Sigmoid colon (tissue), 7 donors: ENCODE measurements around the gene POMP. TPM values are rescaled to one million over a fixed set of nuclear protein-coding genes. Genes with fewer than 3 reads are reported as not detected.

ENCODE experiments used
- DNase-seq: peaks from one replicate; pipeline ENCODE4 v3.0.0-alpha.2; 2019
- H3K27ac ChIP-seq, 4 donors: fragments of 200-600 bp; sonication (generic); one replicate each; pipeline ENCODE4 v1.5.1; 2016 to 2019; ENCODE audit warnings: mild to moderate bottlenecking in 1 of 4
- H3K27me3 ChIP-seq, 3 donors: fragments of 200-600 bp; sonication (generic); one replicate each; pipeline ENCODE4 v1.5.1; 2019; ENCODE audit warnings: mild to moderate bottlenecking in 1 of 3
- H3K36me3 ChIP-seq, 4 donors: fragments of 200-600 bp; sonication (generic); one replicate each; pipeline ENCODE4 v1.5.1; 2016 to 2019
- H3K4me1 ChIP-seq, 4 donors: fragments of 200-600 bp; sonication (generic); one replicate each; pipeline ENCODE4 v1.5.1; 2017 to 2019
- H3K4me3 ChIP-seq, 4 donors: fragments of 200-600 bp; sonication (generic); one replicate each; pipeline ENCODE4 v1.5.1; 2017 to 2019; ENCODE audit warnings: mild to moderate bottlenecking in 2 of 4, moderate library complexity in 1 of 4
- H3K9me3 ChIP-seq, 4 donors: fragments of 200-600 bp in 3 of 4; sonication (generic) in 3 of 4; one replicate each; pipeline versions ENCODE4 v1.5.1 to v1.6.1; 2013 to 2019
- EP300 ChIP-seq, 4 donors: sonication (generic); formaldehyde crosslinking; IDR thresholded peaks; one replicate each; pipeline ENCODE4 v1.6.1; 2017; ENCODE audit warnings: antibody characterized with exemption in 4 of 4
- POLR2A ChIP-seq, 2 donors: fragments of 450-650 bp; IDR thresholded peaks; one replicate each; pipeline ENCODE4 v1.6.1; 2016; ENCODE audit warnings: antibody characterized with exemption in 2 of 2, mild to moderate bottlenecking in 2 of 2, moderate library complexity in 2 of 2
- POLR2AphosphoS5 ChIP-seq, 4 donors: sonication (generic); formaldehyde crosslinking; IDR thresholded peaks; one replicate each; pipeline ENCODE4 v1.6.1; 2017; ENCODE audit warnings: antibody characterized with exemption in 4 of 4
- WGBS, 2 donors: extraction: QIAGEN DNeasy Blood & Tissue Kit; methylation state at CpG; one replicate each; pipeline ENCODE4 v1.1.7; 2013; 5-methylcytosine and 5-hydroxymethylcytosine counted together
- intact Hi-C: fragments of 100-400 bp; cut with DNase I; formaldehyde crosslinking; loops from one replicate; pipeline ENCODE4 v1.15.1; 2023
- polyA plus RNA-seq, 3 donors: library from polyadenylated mRNA; stranded (reverse); fragments of 200-250 nt; gene quantifications; one replicate each; pipeline ENCODE4 v1.2.3, GENCODE V29; 2013
- total RNA-seq, 4 donors: library from RNA; depleted of rRNA; stranded (reverse); fragments of >200 nt; gene quantifications; one replicate each; pipeline ENCODE4 v1.1.0, GENCODE V29; 2016
- TF ChIP-seq, protein P1 (sequence below), 4 experiments: fragments of 450-650 bp in 3 of 4; fragments of 200-600 bp in 1 of 4; IDR thresholded peaks; one replicate each; pipeline ENCODE4 v1.5.1; 2016 to 2019; ENCODE audit warnings: antibody characterized with exemption in 4 of 4, mild to moderate bottlenecking in 3 of 4, moderate library complexity in 2 of 4
- donor health status: healthy with polysubstance abuse.
- donor health status: Bipolar disorder and iron deficiency.
- donor health status: healthy.

The POMP gene
- total and polyA plus RNA-seq, 7 donors = 38.6 to 163 (median 96.4) TPM

DNA sequence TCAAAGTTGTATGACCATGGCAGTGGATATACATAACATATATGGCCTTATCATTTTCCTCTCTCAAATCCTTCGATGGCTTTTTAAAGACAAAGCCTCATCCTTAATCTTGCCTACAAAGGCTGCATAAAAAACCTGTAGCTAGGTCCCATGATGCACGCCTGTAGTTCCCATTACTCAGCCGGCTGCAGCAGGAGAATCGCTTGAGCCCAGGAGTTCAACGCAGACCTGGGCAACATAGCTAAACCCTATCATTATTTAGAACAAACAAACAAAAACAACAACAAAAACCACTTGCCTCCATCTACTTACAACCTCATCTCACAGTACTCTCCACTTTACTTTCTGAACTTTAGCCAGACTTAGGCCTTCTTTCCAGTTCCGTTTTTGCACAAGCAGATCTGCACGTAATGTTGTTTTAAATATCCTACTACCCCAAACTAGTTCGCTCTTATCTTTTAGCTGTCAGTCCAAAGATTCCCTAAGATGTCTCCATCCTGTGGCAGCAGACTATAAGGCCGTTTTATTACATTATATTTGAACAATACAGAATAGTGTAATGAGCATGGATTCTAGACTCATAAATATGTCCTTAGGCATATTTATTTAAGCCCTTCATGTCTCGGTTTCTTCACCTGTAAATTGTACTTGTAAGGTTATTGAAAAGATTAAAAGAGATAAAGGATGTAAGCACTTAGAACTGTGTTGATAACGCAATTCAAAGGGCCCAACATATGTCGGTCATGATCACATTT, 969 bp upstream of the POMP start:
- H3K27ac ChIP-seq = peak overlapping the region; percentile 86 to 96 (median 90)
- peaks cover 0 to 54% (median 47%) of the 10 kb centered on the region in 4 donors for H3K4me1 ChIP-seq
- TF ChIP-seq, protein P1, sequence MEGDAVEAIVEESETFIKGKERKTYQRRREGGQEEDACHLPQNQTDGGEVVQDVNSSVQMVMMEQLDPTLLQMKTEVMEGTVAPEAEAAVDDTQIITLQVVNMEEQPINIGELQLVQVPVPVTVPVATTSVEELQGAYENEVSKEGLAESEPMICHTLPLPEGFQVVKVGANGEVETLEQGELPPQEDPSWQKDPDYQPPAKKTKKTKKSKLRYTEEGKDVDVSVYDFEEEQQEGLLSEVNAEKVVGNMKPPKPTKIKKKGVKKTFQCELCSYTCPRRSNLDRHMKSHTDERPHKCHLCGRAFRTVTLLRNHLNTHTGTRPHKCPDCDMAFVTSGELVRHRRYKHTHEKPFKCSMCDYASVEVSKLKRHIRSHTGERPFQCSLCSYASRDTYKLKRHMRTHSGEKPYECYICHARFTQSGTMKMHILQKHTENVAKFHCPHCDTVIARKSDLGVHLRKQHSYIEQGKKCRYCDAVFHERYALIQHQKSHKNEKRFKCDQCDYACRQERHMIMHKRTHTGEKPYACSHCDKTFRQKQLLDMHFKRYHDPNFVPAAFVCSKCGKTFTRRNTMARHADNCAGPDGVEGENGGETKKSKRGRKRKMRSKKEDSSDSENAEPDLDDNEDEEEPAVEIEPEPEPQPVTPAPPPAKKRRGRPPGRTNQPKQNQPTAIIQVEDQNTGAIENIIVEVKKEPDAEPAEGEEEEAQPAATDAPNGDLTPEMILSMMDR (IDR thresholded peaks at IDR 0.05) = no peak
- TF ChIP-seq EP300 (IDR thresholded peaks at IDR 0.05) = no peak
- TF ChIP-seq POLR2A (IDR thresholded peaks at IDR 0.05) = no peak
- TF ChIP-seq POLR2AphosphoS5 (IDR thresholded peaks at IDR 0.05) = no peak
- 36 to 39% methylated on average over 12 of the region's 12 CpGs for WGBS, 2 donors
- DNase-seq = no peak
- H3K36me3 ChIP-seq = peaks cover 0 to 16% (median 5%) of the 10 kb centered on the region in 4 donors
- no peaks in the 10 kb centered on the region for H3K9me3 ChIP-seq
- intact Hi-C loops = loop anchor here (2.0 to 10.0 kb wide), 3 partner anchors 61 to 523 kb away; partner anchors contain the start of genes PAN3 and SLC46A3
- H3K27me3 ChIP-seq = no peaks in the 10 kb centered on the region
- peak overlapping the region; percentile 61 to 92 (median 75) for H3K4me3 ChIP-seq

DNA sequence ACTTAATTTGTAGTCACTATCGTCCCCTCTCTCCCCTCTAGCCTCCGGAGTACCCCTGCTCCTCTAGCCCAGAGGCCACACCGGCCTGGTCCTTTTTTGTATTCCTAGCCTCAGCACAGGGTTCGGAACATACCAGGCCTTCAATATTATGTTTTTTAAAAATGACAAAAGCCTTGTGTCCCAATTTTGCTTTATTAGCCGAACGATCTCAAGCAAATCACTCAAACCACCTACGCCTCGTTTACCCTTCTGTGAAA, 463 bp upstream of the POMP start:
- peaks cover 0 to 52% (median 46%) of the 10 kb centered on the region in 4 donors for H3K4me1 ChIP-seq
- TF ChIP-seq POLR2AphosphoS5 (IDR thresholded peaks at IDR 0.05) = no peak
- TF ChIP-seq EP300 (IDR thresholded peaks at IDR 0.05) = no peak
- TF ChIP-seq, protein P1 (IDR thresholded peaks at IDR 0.05) = no peak
- TF ChIP-seq POLR2A (IDR thresholded peaks at IDR 0.05) = no peak
- H3K9me3 ChIP-seq = no peaks in the 10 kb centered on the region
- peaks cover 0 to 21% (median 10%) of the 10 kb centered on the region in 4 donors for H3K36me3 ChIP-seq
- peak overlapping the region; percentile 61 to 92 (median 75) for H3K4me3 ChIP-seq
- 0 to 1% methylated on average over 8 of the region's 8 CpGs for WGBS, 2 donors
- DNase-seq = no peak
- intact Hi-C loops = loop anchor here (2.0 to 10.0 kb wide), 3 partner anchors 60 to 524 kb away; partner anchors contain the start of genes PAN3 and SLC46A3
- peak overlapping the region; percentile 86 to 96 (median 90) for H3K27ac ChIP-seq
- H3K27me3 ChIP-seq = no peaks in the 10 kb centered on the region

DNA sequence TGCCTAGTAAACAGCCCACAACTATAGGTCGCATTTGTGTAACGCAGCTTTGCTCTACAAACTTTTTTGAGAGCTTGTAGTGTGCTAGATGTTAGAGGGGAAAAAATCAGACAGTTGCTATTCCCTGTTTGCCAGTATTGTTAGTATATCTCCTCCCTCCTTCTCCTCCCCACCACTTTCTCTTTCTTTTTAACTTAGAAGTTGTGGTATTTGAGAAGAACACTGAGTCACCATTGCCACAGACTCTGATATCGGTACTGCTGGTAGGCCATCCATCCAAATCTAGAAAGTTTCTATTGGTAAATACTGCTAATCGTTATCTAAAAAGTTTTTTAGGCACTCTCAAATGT, 666 bp downstream of the POMP start:
- no peak for DNase-seq
- Histone ChIP-seq H3K36me3 (peaks cover 0 to 32% (median 18%) of the 10 kb centered on the region in 4 donors), H3K27me3 (no peaks in the 10 kb centered on the region), H3K4me1 (peaks cover 0 to 52% (median 46%) of the 10 kb centered on the region in 4 donors), H3K9me3 (no peaks in the 10 kb centered on the region), H3K4me3 (peak overlapping the region; percentile 61 to 92 (median 75)), H3K27ac (peak overlapping the region; percentile 86 to 96 (median 90))
- intact Hi-C loops = loop anchor here (2.0 to 10.0 kb wide), 3 partner anchors 59 to 525 kb away; partner anchors contain the start of genes PAN3 and SLC46A3
- TF ChIP-seq EP300 (IDR thresholded peaks at IDR 0.05) (no peak), POLR2AphosphoS5 (IDR thresholded peaks at IDR 0.05) (no peak), POLR2A (IDR thresholded peaks at IDR 0.05) (no peak)
- TF ChIP-seq, protein P1 (IDR thresholded peaks at IDR 0.05) = no peak
- 9 to 10% methylated on average over 4 of the region's 4 CpGs for WGBS, 2 donors

GRCh38 chr13:28666897-28667488, 8.1 kb downstream of the POMP start:
- Histone ChIP-seq H3K27ac (no peak overlapping the region), H3K4me3 (no peak overlapping the region), H3K27me3 (no peaks in the 10 kb centered on the region), H3K36me3 (peaks cover 45 to 100% (median 72%) of the 10 kb centered on the region in 4 donors), H3K4me1 (peaks cover 0 to 3% (median under 1%) of the 10 kb centered on the region in 4 donors), H3K9me3 (no peaks in the 10 kb centered on the region)
- intact Hi-C loops = no loop called here
- DNase-seq = no peak
- TF ChIP-seq, protein P1 (IDR thresholded peaks at IDR 0.05) = no peak
- 69 to 87% methylated on average over 9 of the region's 9 CpGs for WGBS, 2 donors
